GM19238 (cell line): ENCODE results near the gene PKP4.

ENCODE experiments used
- DNase-seq: peaks from one replicate; pipeline ENCODE4 v3.0.0; 2011; ENCODE audit warnings: low spot score; ENCODE audit not compliant: insufficient read length

PKP4 gene

DNA sequence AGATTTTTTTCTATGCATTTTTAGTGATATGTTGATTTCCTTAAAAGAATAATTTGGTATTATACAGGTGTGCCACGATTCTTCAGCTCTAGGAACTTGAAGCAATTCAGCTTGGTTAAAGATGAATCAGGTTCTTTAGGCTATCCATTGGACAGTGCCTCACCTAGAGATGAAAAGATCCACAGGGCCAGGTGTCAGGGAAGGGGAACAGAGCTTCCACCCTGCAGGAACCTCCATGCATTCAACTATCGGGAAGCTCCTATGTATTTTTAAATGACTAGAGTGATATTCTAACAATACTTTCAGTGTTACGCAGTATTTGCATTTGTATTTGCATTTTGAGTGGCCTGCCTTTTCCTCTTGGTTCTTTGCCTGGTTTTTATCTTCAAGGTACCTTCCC, 40.2 kb downstream of the PKP4 start:
- no peak for DNase-seq

DNA sequence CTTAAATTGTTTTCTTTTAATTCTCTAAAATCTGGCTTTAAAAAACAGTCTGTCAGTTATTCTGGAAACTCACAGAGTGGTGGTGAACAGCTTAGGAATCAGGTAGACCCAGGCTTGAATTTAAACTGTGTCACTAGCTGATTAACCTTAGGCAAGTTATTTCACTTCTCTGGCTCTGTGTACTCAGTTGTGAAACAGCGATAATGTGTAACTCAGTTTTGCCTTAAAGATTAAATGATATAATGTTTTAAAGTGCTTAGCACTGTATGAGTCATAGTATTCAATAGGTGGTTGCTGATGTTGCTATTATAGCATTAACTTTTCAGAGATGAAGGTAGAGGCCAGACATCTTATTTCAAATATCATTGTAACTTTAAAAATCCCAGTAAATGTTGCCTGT, 40.7 kb downstream of the PKP4 start:
- DNase-seq: no peak

DNA sequence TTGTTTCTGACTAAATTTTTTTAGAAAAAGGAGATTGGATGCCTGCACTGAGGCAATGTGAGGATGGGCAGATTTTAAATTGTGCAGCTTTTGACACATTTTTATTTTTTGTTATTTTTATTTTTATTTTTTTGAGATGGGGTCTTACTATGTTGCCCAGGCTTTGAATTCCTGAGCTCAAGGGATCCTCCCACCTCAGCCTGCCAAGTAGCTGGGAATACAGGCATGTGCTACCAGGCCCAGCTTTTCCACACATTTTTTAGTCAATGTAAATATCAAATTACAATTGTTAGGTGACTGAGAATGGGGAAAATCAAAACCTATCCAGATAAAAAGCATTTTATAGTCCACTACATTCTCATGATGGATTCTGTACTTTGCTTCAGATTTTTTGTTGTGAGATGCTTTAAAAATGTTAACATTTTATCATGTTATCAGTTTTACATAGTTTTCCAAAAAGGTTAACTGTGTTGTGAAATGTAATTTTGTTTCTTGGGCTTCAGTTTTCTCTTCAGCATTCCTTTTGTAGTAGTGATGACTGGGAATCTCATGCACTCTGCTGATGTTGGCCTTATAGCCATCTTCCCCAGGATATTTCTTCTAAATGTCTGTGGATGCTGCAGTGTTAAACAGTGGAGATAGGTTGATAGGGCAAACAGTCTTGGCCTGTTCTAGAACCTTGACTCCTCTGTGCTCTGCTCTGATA, 41.4 kb downstream of the PKP4 start:
- no peak for DNase-seq

DNA sequence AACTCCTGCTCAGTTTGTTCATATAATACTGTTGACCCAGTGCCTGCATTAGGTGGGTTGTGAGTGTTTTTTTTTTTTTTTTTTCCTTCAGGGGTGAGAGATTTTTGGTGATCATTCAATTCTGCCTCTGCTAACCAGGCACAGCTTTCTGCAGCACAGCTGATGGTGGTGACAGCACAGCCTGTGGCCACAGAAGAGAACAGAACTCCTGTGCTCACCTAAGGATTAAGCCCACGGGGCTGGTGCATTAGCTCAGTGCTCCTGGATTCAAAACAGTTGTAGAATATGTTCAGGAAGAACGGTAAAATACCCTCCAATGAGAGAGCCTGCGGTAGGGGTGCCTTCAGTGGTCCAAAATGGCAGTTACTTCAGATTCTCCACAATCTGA, 42.0 kb downstream of the PKP4 start:
- DNase-seq: no peak

DNA sequence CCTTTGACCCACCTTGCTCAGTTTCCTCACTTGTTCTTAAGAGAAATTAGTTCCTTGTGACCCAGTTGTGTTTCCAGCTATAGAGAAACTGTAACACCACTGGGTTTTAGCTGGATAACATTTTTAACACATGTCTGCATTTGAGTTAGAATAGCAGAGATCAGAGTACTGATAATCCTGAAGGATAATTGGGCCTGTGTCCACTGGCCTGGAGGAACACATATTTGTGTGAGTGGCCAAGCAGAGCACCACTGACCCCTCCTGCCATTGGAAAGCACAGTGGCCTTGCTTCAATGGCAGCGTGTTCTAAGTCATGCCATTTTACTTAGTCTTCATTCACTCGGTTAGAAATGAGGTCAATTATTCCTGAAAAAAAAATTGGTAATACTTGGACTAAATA, 42.6 kb downstream of the PKP4 start:
- DNase-seq: no peak

DNA sequence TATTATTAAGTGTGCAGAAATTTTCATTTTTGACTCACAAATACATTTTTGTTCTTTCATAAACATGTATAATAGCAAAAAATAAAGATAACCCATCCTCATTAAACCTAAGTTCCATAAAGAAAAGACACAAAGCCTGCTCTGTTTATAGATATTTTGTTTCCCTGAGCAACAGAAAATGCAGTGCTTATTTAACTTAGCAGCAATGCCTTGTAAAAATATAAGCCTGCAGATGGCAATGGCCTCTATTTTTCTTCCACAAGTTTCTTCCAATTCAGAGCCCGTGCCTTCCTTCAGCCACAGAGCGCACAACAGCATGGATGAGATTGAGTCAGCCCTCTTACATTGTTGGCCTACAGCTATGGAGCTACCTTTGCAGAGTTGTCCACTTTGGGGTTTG, 43.6 kb downstream of the PKP4 start:
- no peak for DNase-seq

DNA sequence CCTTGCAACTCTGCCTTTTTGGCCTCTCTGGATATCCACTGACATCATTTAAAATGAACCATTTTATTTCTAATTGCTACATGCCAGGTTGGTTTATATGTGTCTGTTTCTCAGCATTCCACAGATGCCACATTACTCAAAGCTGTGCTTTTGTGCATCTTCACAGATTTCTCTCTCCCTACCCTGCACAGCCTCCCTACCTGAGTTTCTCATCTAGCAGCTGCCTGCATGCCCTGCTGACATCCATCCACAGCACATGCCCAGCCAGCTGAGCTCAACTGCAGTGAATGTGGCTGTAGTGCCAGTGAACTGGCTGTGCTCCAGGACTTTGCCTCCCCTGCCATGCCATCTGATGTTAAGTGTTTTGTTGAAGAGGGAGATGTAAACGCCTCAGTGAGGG, 44.5 kb downstream of the PKP4 start:
- DNase-seq: no peak

DNA sequence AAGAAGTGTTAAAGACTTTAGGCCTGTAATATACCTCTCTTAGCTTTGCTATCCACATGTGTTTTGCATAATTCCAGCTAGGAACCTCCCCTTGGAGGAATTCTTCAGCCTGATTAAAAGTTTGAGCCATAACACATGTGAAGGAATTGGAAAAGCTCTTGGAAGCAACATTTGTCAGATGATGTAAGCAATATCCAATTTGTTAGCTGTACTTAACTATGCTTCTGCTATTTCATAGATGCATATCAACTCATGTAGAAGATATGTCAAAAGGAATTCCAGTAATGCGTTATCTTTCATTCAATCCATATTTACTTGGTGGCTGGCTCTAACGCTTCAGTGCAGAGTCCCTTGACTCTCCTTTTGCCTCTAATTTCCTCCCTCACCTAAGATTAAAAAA, 46.2 kb downstream of the PKP4 start:
- no peak for DNase-seq

DNA sequence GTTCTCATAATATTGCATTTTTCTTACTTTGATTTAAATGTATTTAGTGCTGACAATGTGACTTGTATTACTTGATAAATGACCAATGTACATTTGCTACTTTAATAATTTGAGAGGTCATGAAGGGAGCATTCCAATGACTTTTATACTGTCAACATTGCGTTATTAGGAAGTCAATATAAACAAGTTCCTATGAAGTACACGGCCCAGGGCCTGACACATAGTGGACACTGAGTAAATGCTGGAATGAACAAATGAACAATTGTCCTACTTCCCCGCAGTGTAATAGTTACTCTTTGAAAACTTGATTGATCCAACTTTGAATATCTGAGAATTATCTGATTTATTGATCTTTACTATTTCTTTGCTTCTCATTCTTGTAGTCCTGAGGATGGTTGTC, 47.3 kb downstream of the PKP4 start:
- no peak for DNase-seq

DNA sequence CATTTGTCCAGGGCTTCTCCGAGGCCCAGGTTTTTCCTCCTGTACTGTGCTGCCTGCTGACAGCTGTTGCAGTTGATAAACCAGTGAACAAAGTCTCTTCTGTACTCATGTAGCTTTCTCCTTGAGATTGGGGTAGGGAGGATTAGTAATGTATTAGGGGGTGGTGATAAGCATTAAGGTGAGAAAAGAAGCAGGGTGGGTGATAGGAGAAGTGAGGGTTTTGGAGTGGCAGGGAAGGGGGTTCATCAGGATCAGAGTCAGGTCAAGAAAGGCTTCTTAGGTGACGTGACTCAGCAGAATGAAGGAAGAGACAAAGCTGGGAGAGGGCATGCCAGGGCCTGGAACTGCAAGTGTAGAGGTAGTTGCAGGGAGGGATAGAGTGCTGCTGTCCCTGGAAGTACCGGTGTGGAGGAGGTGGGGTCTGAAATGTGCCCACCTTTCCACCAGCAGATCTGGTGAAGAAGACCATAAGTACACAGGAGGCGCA, 48.7 kb downstream of the PKP4 start:
- no peak for DNase-seq

DNA sequence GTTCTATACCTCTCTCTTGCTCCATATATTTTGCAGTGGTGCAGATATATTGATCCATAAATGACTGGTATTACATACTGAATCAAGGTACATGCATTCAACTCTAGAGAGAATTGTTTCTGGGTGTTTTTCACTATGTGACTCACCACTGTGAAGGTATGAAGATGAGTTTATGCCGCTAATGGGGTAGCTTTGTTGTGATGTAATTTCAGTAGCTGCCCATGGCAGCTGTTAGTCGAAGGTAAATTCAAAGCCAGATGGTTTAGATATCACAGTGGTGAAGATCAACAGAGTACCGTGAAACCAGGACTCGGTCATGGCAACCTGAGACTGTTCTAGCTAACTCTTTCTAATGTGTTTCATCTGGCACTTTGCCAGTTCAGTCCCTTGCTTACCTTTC, 50.4 kb downstream of the PKP4 start:
- no peak for DNase-seq

DNA sequence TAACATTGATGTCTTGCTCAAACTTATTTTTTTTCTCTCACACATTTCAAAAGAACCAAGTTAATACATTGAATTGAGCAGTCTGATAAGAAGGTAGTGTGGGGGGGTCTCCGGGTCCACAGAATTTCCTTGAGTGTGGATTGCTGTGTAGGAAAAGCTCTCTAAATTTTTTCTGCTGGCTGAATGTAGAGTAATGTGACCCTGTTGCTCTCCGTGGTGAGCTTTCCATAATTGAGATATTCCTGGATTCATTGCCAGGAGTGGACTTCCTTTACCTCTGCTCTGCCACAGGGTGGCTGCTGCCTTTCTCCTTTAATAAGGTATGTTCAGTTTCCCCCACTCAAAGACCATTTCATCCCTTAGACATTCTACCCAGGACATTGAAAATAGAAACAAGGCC, 50.9 kb downstream of the PKP4 start:
- DNase-seq: no peak

DNA sequence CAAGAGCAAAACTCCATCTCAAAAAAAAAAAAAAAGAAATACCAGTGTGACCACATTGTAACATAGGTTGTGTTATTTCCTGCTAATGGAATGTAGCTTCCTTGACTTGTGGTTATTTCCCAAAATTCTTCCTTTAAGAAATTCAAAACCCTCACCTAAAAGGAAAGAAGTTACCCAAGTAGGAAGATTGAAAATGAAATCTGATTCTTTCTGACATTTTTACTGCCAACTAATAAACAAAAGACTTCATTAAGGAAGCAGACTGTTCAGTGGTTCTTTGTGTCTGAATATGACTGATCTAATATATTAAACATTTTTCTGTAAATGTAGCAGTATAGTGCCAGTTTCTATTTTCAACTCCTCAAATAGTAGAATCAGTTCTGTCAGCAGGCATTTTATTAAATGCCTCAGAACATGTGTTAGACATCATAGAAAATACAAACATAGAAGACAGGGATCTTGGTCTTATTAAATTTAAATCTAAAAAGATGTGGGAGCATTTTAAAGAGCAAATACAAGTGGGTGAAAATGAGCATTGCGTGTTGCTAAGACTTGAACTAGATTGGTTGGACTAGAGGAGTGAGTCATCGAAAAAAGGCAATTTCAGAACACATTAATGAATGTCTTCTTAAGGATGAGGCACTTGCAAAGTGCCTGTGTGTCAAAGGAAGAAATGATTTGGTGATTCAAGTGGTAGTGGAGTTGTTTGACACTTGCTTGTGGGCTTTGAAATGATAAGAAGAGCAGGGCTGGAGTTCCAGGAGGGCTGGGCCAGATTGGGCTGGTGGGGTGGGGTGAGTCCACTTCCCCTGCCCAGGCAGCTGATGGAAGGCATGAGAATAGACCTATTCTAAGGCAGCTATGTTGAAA, 53.4 kb downstream of the PKP4 start:
- DNase-seq: no peak

DNA sequence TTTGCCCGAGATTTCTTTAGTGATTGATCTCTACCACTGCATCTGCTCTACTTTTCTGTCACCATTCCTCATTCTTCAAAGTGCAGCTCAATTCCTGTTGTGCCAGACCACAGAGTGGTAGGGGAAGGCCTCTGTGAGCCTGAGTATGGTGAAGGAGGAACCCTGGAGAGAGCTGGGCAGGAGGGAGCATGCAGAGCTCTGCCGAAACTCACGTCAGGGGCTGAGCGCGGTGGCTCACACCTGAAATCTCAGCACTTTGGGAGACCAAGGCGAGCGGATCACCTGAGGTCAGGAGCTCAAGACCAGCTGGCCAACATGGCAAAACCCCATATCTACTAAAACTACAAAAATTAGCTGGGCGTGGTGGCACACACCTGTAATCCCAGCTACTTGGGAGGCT, 54.1 kb downstream of the PKP4 start:
- DNase-seq: no peak

DNA sequence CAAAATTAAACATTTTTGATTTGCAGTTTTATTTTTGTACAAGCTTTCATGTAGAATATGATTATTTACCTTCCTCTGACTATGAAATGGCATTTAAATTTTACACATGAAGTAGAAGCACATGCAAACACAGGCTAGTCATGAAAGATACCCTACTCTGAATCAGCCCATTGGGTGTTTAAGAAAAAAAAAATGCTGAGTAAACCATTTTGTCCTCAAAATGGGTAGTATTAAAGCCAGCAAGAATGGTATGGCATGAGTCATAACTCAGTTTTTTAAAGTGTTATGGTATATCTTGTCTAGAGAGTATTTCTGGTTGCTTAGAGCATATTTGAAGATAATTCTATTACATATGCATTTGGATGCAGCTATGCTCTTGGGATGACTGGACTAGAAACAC, 55.0 kb downstream of the PKP4 start:
- no peak for DNase-seq

DNA sequence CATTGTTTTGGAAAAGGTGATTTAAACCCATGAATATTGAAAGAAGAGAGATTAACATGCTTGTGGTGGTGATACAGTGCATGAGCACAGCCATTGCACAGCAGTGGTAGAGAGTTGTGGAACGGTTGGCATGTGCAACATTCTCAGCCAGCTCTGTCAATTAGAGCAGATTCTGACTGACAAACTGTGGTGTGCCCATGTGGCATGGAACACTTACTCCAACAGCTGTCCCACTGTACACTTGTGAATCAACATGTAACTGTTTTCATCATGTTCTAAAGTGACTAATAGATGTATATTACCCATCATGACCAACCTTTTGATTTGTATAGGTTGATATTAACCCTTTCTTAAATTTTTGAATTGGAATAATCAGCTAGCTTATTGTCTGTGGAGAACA, 55.6 kb downstream of the PKP4 start:
- DNase-seq: no peak

DNA sequence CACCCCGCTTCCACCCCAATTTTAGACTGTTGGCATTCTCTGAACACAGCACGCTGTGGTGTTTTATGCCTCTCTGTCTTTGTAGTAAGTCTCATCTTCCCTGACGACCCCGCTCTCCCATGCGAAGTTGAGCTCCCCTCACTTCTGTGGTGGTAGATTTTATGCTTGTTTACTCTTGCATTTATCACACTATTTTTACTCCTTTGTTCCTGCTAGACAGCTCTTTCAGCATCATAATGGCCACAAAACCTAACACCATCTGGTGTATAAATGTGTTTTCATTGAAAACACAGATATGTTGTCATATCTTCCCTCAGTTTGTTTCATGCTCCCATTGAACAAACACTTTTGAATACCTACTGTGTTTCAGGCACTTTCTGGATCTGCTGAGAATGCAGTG, 57.1 kb downstream of the PKP4 start:
- no peak for DNase-seq

DNA sequence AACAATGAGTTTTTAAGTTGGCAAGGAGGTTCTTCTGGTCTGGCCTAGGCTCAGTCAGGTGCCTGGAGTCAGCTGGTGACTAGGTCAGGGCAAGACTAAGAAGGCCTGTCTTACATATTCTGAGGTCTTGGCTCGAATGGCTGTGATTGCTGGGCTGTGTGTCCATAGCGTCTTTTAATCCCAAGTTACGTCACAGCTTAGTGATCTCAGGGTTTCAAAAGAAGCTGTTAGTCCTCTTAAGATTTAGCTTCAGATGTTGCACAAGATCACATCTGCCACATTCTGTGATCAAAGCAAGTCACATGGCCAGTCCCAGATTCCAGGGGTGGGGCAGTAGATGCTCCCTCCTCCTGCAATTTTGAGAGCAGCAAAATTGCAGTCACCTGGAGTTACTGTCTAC, 61.3 kb downstream of the PKP4 start:
- no peak for DNase-seq

DNA sequence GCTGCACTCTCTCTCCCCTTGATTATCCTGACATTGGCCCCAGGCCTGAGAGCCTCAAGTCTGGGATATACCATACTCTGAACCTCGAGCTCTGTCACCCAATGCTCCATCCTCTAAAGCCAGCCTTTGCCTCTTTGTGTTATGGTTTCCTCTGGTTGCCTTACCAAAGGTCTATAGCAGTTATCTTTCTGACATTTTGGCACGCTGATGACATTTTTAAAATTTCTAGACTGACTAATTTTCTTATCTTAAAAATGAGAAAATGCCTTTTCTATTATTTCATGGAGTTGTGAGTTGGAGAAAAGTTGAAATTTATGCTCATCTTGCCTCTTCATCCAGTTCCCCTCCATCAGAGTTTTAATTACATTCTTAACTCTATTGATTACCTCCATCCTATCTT, 62.7 kb downstream of the PKP4 start:
- DNase-seq: no peak

DNA sequence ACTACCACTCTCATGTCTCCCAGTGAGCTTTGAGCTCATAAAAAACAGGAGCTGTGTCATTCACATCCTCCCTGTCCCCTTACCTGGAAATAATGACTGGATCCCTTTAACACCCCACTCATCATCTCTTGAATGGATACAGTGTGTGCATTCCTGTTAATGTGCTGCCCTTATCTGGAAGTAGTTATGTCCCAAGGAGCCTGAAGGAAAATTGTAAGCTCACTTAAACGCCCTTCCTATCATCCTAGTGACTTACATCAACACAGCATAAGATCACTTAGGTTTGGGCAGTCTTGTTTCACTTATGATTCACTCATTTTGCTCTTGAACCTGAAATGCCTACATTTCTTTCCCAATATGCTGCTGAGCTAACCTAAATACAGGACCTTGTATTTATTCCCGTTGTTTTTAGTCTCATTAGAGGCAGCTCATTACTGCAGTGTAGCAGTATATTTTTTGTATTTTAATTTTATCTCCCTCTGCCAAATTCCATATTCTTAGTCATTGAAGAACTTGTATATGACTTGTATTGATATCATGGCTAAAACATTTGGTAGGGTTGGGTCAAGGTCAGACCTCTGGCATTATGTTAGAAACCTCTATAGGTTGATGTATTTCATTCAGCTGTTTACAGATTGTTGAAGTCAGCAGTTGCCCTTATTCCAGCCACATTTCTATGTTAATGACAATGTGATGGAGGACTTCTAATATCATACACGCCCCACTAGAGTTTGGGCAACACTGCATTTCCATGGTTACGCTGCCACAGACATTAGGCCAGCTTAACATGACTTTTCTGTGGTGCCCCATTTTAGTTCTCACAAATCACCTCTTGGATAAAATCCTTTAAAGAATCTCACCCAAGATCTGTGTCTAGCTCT, 72.9 kb downstream of the PKP4 start:
- DNase-seq: no peak

DNA sequence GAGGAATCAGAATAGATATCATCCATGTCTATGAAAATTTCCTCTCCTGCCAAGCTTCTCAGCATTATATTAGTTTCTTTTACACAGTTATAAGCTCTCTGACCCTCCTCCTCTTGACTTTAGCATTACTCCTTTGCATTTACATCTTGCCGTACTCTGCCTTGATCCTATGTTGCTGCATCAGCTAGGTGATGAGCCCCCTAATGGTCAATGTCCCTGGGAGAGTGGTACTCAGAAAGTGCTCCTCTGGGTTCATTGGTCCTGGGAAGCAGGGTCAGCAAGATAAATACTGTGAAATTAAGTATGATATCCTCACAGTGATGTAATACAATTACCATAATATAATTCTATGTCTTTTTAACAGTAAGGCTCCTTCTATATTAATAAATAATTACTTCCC, 74.1 kb downstream of the PKP4 start:
- DNase-seq: no peak

DNA sequence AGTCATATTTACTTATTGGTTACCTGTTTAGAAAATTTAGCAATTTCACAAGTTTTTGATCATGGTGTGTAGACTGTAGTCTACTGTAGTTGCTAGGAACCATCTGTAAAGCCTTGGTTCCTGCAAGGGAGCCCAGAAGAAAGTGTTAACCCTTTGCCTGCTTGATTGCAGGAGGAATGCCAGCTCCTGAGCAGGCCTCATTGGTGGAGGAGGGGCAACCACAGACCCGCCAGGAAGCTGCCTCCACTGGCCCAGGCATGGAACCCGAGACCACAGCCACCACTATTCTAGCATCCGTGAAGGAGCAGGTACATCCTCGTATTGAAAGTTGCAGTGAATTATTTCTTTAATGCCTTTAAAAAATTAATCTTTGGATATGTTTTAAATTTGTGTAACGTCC, 76.3 kb downstream of the PKP4 start:
- no peak for DNase-seq
